Upper lobe of left lung (tissue), 4 donors: ENCODE measurements around the gene ORC4.

Experiments
- POLR2A ChIP-seq, 4 donors: fragments of 450-650 bp; IDR thresholded peaks; one replicate each; pipeline ENCODE4 v1.5.1; 2016 to 2017; ENCODE audit warnings: antibody characterized with exemption in 4 of 4, mild to moderate bottlenecking in 2 of 4
- POLR2AphosphoS5 ChIP-seq, 2 donors: sonication (generic); formaldehyde crosslinking; IDR thresholded peaks; one replicate each; pipeline ENCODE4 v1.5.1; 2017; ENCODE audit warnings: antibody characterized with exemption in 2 of 2
- TF ChIP-seq, protein P1 (sequence below), 6 experiments: fragments of 450-650 bp in 4 of 6; fragments of 200-600 bp in 2 of 6; sonication (generic) in 2 of 6; IDR thresholded peaks; one replicate each; pipeline ENCODE4 v1.5.1; 2016 to 2019; ENCODE audit warnings: antibody characterized with exemption in 6 of 6

DNA sequence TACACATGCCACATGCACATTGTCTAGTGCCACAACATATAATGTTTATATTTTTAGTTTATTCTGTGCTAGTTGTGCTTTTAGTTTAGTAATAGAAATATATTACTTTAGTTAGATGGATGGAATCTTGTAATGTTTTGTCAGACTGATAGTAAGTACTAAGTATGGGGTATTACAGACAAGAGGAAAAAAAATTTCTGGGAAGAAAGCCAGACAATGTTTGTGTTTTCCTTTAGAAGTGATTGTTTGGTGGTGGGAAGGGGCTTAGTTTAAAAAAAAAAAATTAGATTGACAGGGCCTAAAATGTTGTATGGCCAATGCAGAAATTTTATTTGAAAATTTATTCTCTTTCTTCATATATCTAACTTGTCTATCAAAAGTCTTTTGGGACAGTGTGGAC lies 137.9 kb downstream of the ORC4 start:
- TF ChIP-seq POLR2AphosphoS5 (IDR thresholded peaks at IDR 0.05): no peak
- TF ChIP-seq, protein P1, sequence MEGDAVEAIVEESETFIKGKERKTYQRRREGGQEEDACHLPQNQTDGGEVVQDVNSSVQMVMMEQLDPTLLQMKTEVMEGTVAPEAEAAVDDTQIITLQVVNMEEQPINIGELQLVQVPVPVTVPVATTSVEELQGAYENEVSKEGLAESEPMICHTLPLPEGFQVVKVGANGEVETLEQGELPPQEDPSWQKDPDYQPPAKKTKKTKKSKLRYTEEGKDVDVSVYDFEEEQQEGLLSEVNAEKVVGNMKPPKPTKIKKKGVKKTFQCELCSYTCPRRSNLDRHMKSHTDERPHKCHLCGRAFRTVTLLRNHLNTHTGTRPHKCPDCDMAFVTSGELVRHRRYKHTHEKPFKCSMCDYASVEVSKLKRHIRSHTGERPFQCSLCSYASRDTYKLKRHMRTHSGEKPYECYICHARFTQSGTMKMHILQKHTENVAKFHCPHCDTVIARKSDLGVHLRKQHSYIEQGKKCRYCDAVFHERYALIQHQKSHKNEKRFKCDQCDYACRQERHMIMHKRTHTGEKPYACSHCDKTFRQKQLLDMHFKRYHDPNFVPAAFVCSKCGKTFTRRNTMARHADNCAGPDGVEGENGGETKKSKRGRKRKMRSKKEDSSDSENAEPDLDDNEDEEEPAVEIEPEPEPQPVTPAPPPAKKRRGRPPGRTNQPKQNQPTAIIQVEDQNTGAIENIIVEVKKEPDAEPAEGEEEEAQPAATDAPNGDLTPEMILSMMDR (IDR thresholded peaks at IDR 0.05): no peak
- no peak for TF ChIP-seq POLR2A (IDR thresholded peaks at IDR 0.05)
